ENCODE data around the gene HOXC9.

HOXC9 gene

DNA sequence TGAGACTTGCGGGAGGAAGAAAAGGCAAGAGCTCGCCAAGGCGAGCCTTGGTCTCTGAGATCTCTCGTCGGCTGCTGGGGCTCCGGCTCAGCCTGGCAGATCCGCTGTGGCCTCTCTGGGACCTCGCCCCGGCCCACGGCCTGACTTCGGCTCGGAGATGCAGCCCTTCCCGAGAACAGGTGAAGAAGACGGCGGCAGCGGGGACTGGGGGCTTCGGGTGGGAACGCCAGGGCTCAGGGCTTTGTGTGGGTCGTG lies 6.0 kb upstream of the HOXC9 start:
- Histone ChIP-seq H2BK120ac (ENCODE audit: low read depth, low read length) (no peak overlapping the region), H3K27ac (ENCODE audit: low read depth, low read length) (no peak overlapping the region)

DNA sequence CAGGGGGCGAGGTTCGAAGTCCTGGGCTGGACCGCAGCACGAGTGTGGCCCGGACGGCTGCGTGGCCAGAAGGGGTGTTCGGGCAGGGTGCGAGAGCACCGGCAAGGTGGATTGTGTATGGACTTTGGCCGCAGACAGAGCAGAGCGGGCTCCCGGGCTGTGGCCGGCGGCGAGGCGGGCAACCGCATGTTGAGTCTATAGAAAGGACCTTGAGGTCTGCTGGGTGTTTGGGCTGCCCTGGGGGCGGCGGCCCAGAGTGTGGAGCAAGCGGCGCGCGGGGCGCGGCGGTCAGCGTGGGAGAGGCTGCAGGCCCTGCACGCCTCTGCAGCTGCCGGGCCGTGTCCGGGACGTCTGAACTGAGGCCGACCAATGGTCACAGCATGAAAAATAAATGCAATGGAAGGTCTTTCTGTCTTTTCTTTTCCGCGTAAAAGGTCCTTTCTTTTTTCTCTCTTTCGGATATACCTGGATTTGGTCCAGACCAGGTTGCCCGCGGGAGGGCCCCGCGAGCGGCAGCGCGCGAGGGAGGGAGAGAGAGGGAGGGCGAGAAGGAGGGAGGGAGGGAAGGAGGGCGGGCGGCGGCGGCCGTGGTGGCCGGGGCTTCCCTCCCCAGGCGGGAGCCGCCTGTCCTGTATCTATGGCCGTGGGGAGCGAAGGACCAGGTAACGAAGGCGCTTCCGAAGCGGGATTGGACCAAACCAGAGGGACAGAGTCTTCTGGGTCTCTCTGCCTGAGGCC lies 5.5 kb upstream of the HOXC9 start:
- no peak overlapping the region for H3K4ac ChIP-seq (ENCODE audit: low read depth, low read length)
- DNase-seq, result no peak
- H3K4me1 ChIP-seq (ENCODE audit: control insufficient read depth, low read depth, low read length), result no peaks in the 10 kb centered on the region
- H4K8ac ChIP-seq (ENCODE audit: low read depth, low read length), result no peak overlapping the region
- H3K9ac ChIP-seq (ENCODE audit: low read length), result no peak overlapping the region
- H3K36me3 ChIP-seq (ENCODE audit: control insufficient read depth, insufficient read depth, low read length), result no peaks in the 10 kb centered on the region
- no peak overlapping the region for H2BK15ac ChIP-seq (replicated peaks; ENCODE audit: low read depth)
- H3K4me3 ChIP-seq (ENCODE audit: low read length), result no peak overlapping the region
- no peak overlapping the region for H3K18ac ChIP-seq (ENCODE audit: low read length)
- H2BK5ac ChIP-seq (ENCODE audit: low read length), result no peak overlapping the region
- no CpG with 5 or more reads among the region's 60 CpGs for WGBS (ENCODE audit: extremely low coverage, insufficient coverage, low lambda C conversion rate)
- H3K4me2 ChIP-seq (ENCODE audit: low read length), result no peak overlapping the region
- H3K56ac ChIP-seq (ENCODE audit: low read length), result no peak overlapping the region
- H2BK120ac ChIP-seq (ENCODE audit: low read depth, low read length), result no peak overlapping the region
- peaks cover 95% of the 10 kb centered on the region for H3K27me3 ChIP-seq (ENCODE audit: insufficient read depth, low read length, poor library complexity)
- H3K79me2 ChIP-seq (ENCODE audit: control insufficient read depth, insufficient read depth, low read length), result no peaks in the 10 kb centered on the region
- no peak overlapping the region for H3K23ac ChIP-seq (ENCODE audit: low read length)
- no peak overlapping the region for H2AK5ac ChIP-seq (ENCODE audit: low read length)
- no peak overlapping the region for H4K5ac ChIP-seq (ENCODE audit: low read length)
- no peaks in the 10 kb centered on the region for H3K79me1 ChIP-seq (ENCODE audit: low read length)
- H3K27ac ChIP-seq (ENCODE audit: low read depth, low read length), result no peak overlapping the region

More for the DNA sequence above, 6.0 kb upstream of the HOXC9 start:
- H3K4me1 ChIP-seq (ENCODE audit: control insufficient read depth, low read depth, low read length), result no peaks in the 10 kb centered on the region
- peaks cover 96% of the 10 kb centered on the region for H3K27me3 ChIP-seq (ENCODE audit: insufficient read depth, low read length, poor library complexity)
- H3K9ac ChIP-seq (ENCODE audit: low read length), result no peak overlapping the region
- H3K56ac ChIP-seq (ENCODE audit: low read length), result no peak overlapping the region
- no peak for DNase-seq
- H3K36me3 ChIP-seq (ENCODE audit: control insufficient read depth, insufficient read depth, low read length), result no peaks in the 10 kb centered on the region
- H3K4ac ChIP-seq (ENCODE audit: low read depth, low read length), result no peak overlapping the region
- H3K18ac ChIP-seq (ENCODE audit: low read length), result no peak overlapping the region
- no peak overlapping the region for H2AK5ac ChIP-seq (ENCODE audit: low read length)
- no peak overlapping the region for H2BK5ac ChIP-seq (ENCODE audit: low read length)
- no peaks in the 10 kb centered on the region for H3K79me1 ChIP-seq (ENCODE audit: low read length)
- WGBS (ENCODE audit: extremely low coverage, insufficient coverage, low lambda C conversion rate), result no CpG with 5 or more reads among the region's 19 CpGs
- H3K23ac ChIP-seq (ENCODE audit: low read length), result no peak overlapping the region
- H3K79me2 ChIP-seq (ENCODE audit: control insufficient read depth, insufficient read depth, low read length), result no peaks in the 10 kb centered on the region
- no peak overlapping the region for H3K4me3 ChIP-seq (ENCODE audit: low read length)
- no peak overlapping the region for H4K8ac ChIP-seq (ENCODE audit: low read depth, low read length)
- no peak overlapping the region for H3K4me2 ChIP-seq (ENCODE audit: low read length)
- H2BK15ac ChIP-seq (replicated peaks; ENCODE audit: low read depth), result no peak overlapping the region
- no peak overlapping the region for H4K5ac ChIP-seq (ENCODE audit: low read length)

DNA sequence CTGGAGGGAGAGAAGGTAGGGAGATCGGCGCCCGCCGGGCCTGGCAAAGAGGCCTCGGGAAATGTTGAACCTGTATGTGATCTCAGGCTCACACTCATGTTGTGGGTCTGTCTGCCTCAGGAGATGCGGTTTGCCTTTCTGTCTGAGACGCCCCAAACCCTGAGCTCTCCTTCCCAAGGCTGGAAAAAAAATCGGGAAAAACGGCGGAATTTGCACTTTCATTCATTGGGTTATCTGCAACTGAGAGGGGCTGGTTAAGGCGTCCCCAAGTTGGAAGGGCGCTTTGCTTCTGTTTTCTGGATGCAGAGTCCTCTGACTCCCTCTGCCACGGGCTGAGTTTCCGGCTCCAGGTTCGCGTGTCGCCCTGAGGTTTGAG lies 5.0 kb upstream of the HOXC9 start:
- Histone ChIP-seq H3K4ac (ENCODE audit: low read depth, low read length) (no peak overlapping the region), H2BK120ac (ENCODE audit: low read depth, low read length) (no peak overlapping the region), H2BK15ac (replicated peaks; ENCODE audit: low read depth) (no peak overlapping the region), H3K4me3 (ENCODE audit: low read length) (no peak overlapping the region), H3K27me3 (ENCODE audit: insufficient read depth, low read length, poor library complexity) (peaks cover 96% of the 10 kb centered on the region), H4K8ac (ENCODE audit: low read depth, low read length) (no peak overlapping the region), H3K79me2 (ENCODE audit: control insufficient read depth, insufficient read depth, low read length) (no peaks in the 10 kb centered on the region), H3K4me1 (ENCODE audit: control insufficient read depth, low read depth, low read length) (no peaks in the 10 kb centered on the region), H3K18ac (ENCODE audit: low read length) (no peak overlapping the region), H4K5ac (ENCODE audit: low read length) (no peak overlapping the region), H2AK5ac (ENCODE audit: low read length) (no peak overlapping the region), H2BK5ac (ENCODE audit: low read length) (no peak overlapping the region), H3K79me1 (ENCODE audit: low read length) (no peaks in the 10 kb centered on the region), H3K23ac (ENCODE audit: low read length) (no peak overlapping the region), H3K36me3 (ENCODE audit: control insufficient read depth, insufficient read depth, low read length) (no peaks in the 10 kb centered on the region), H3K9ac (ENCODE audit: low read length) (no peak overlapping the region), H3K4me2 (ENCODE audit: low read length) (no peak overlapping the region), H3K56ac (ENCODE audit: low read length) (no peak overlapping the region), H3K27ac (ENCODE audit: low read depth, low read length) (no peak overlapping the region)
- no peak for DNase-seq
- no CpG with 5 or more reads among the region's 17 CpGs for WGBS (ENCODE audit: extremely low coverage, insufficient coverage, low lambda C conversion rate)

- H3K27me3 ChIP-seq (ENCODE audit: insufficient read depth, low read length, poor library complexity), result peaks cover 96% of the 10 kb centered on the region
- H4K5ac ChIP-seq (ENCODE audit: low read length), result no peak overlapping the region
- H3K79me2 ChIP-seq (ENCODE audit: control insufficient read depth, insufficient read depth, low read length), result no peaks in the 10 kb centered on the region
- H3K4me1 ChIP-seq (ENCODE audit: control insufficient read depth, low read depth, low read length), result no peaks in the 10 kb centered on the region
- no peak overlapping the region for H2BK15ac ChIP-seq (replicated peaks; ENCODE audit: low read depth)
- H3K36me3 ChIP-seq (ENCODE audit: control insufficient read depth, insufficient read depth, low read length), result no peaks in the 10 kb centered on the region
- H3K27ac ChIP-seq (ENCODE audit: low read depth, low read length), result no peak overlapping the region
- no peak overlapping the region for H2AK5ac ChIP-seq (ENCODE audit: low read length)
- no peak overlapping the region for H3K4me3 ChIP-seq (ENCODE audit: low read length)
- no peak overlapping the region for H3K56ac ChIP-seq (ENCODE audit: low read length)
- no peak overlapping the region for H2BK5ac ChIP-seq (ENCODE audit: low read length)
- no peaks in the 10 kb centered on the region for H3K79me1 ChIP-seq (ENCODE audit: low read length)
- no peak overlapping the region for H2BK120ac ChIP-seq (ENCODE audit: low read depth, low read length)
- no peak overlapping the region for H4K8ac ChIP-seq (ENCODE audit: low read depth, low read length)
- H3K4ac ChIP-seq (ENCODE audit: low read depth, low read length), result no peak overlapping the region
- no peak overlapping the region for H3K23ac ChIP-seq (ENCODE audit: low read length)
- DNase-seq, result no peak
- H3K9ac ChIP-seq (ENCODE audit: low read length), result no peak overlapping the region
- peak overlapping the region; percentile 13 for H3K4me2 ChIP-seq (ENCODE audit: low read length)
- H3K18ac ChIP-seq (ENCODE audit: low read length), result no peak overlapping the region
- no CpG with 5 or more reads among the region's 48 CpGs for WGBS (ENCODE audit: extremely low coverage, insufficient coverage, low lambda C conversion rate)
These were observed 4.4 kb upstream of the HOXC9 start for GRCh38 chr12:53995378-53996239.

DNA sequence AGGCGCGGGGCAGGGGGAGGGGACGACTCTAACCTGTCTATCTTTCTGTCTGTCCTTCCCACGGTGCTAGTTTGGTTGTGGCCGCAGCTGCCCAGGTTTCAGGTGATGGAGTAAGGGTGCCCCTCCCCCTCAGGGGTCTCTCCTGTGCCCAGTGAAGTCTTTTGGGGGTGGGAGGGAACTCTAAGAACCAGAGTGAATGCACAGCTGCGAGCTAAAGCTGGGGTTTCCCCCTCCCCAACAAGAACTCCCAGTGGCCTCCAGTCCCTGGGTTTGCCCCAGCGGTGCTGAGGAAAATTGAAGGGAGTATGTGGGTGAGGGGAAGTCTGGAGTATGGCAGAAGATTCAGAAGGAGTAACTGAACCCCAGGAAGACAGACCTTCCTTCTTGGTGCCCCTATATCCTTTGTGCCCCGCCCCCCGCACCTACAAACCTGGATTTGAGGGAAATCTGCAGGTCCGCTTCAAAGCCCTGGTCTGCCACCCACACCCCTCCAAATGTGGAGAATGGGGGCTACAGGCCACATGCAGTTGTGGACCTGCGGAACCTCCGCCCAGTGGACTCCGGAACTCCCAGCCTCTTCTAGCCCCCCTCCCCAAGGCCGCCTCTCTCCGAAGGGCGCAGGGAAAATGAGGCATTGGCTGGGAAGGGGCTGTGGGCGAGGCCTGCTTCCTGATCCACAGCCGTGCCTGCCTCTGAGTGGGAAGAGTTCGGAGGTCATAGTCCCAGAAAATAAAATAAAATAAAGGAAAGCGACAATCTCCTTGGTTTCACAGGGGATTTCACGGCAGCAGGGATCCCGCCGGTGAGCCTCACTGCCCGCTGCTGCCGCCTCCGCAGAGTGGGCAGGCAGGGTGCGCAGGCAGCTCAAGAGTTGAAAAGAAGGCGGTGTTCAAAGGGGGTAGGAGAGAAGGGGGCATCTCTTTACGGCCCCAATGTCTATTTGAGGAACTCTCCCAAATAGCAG lies 3.4 kb upstream of the HOXC9 start:
- Histone ChIP-seq H3K79me2 (ENCODE audit: control insufficient read depth, insufficient read depth, low read length) (no peaks in the 10 kb centered on the region), H3K79me1 (ENCODE audit: low read length) (no peaks in the 10 kb centered on the region), H2BK120ac (ENCODE audit: low read depth, low read length) (no peak overlapping the region), H2BK5ac (ENCODE audit: low read length) (no peak overlapping the region), H3K4ac (ENCODE audit: low read depth, low read length) (no peak overlapping the region), H4K5ac (ENCODE audit: low read length) (no peak overlapping the region), H3K18ac (ENCODE audit: low read length) (no peak overlapping the region), H3K27ac (ENCODE audit: low read depth, low read length) (no peak overlapping the region), H4K8ac (ENCODE audit: low read depth, low read length) (no peak overlapping the region), H3K23ac (ENCODE audit: low read length) (no peak overlapping the region), H3K9ac (ENCODE audit: low read length) (no peak overlapping the region), H3K4me3 (ENCODE audit: low read length) (no peak overlapping the region), H3K36me3 (ENCODE audit: control insufficient read depth, insufficient read depth, low read length) (no peaks in the 10 kb centered on the region), H3K4me1 (ENCODE audit: control insufficient read depth, low read depth, low read length) (no peaks in the 10 kb centered on the region), H3K56ac (ENCODE audit: low read length) (no peak overlapping the region), H3K4me2 (ENCODE audit: low read length) (no peak overlapping the region), H2AK5ac (ENCODE audit: low read length) (no peak overlapping the region), H2BK15ac (replicated peaks; ENCODE audit: low read depth) (no peak overlapping the region), H3K27me3 (ENCODE audit: insufficient read depth, low read length, poor library complexity) (peaks cover 96% of the 10 kb centered on the region)
- whole genome bisulfite sequencing (ENCODE audit: extremely low coverage, insufficient coverage, low lambda C conversion rate), result no CpG with 5 or more reads among the region's 29 CpGs
- no peak for DNase-seq

All from mesendoderm (in vitro differentiated cells).